Colonic mucosa (tissue), 4 donors: ENCODE results near the gene RIMBP2. TPM values are rescaled to one million over a fixed set of nuclear protein-coding genes. Genes with fewer than 3 reads are reported as not detected.

Experiments
- DNase-seq: peaks from one replicate; pipeline ENCODE4 v3.0.0-alpha.2; 2020
- H3K27ac ChIP-seq: fragments of 200-600 bp; one replicate; pipeline ENCODE4 v1.8.0; 2021
- H3K27me3 ChIP-seq: fragments of 200-600 bp; one replicate; pipeline ENCODE4 v1.8.0; 2021
- H3K36me3 ChIP-seq: fragments of 200-600 bp; one replicate; pipeline ENCODE4 v1.8.0; 2021
- H3K4me1 ChIP-seq: fragments of 200-600 bp; one replicate; pipeline ENCODE4 v1.8.0; 2021; ENCODE audit warnings: mild to moderate bottlenecking
- H3K4me3 ChIP-seq: fragments of 200-600 bp; one replicate; pipeline ENCODE4 v1.8.0; 2021
- H3K9ac ChIP-seq, 2 donors: one replicate each; pipeline ENCODE4 v1.7.0; 2013; ENCODE audit warnings: control low read depth in 2 of 2, low read depth in 2 of 2, low read length in 2 of 2
- H3K9me3 ChIP-seq: fragments of 200-600 bp; one replicate; pipeline ENCODE4 v1.8.0; 2021
- CTCF ChIP-seq: fragments of 200-600 bp; IDR thresholded peaks from one replicate; pipeline ENCODE4 v1.8.0; 2022; ENCODE audit warnings: antibody characterized with exemption, mild to moderate bottlenecking
- intact Hi-C: fragments of 100-400 bp; cut with DNase I; formaldehyde crosslinking; loops from one replicate; pipeline ENCODE4 v1.14.1; 2022
- total RNA-seq, 2 donors: library from RNA; stranded (reverse); fragmentation: NEBNext Ultra II Directional in 1 of 2; extraction: Animal tissue kit (Norgen Biotek cat#: 25700) in 1 of 2; gene quantifications; one replicate each; pipeline ENCODE4 v1.2.1, GENCODE V29; 2021
- donor health status: healthy.
- donor health status: DM: no; HTN: no; CAD: no.
- donor health status: DM: no; HTN: no; CAD: no.

Gene RIMBP2
- total RNA-seq, 2 donors from 2014 or later, result 4.8 to 5.6 TPM

DNA sequence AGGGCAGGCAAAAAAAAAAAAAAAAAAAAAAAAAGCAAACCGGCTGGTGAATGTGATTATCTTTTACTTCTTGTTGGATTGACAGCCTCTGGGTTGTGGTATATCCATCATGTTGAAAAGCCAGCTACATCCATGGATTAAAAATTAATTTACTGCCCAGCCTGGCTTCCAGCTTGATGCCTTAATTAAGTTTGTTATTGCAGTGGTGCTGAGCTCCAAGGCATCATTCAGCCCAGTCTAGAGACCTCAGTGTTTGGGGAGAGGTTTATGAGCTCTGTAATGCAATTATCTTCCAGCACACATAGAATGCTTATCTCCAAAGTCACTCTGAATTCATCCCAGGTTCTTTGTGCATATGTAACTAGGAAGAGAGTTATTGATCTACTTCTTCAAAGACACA lies 114.8 kb downstream of the RIMBP2 start:
- H3K4me3 ChIP-seq, result no peak overlapping the region
- H3K9ac ChIP-seq, result no peak overlapping the region
- no peaks in the 10 kb centered on the region for H3K27me3 ChIP-seq
- no peaks in the 10 kb centered on the region for H3K9me3 ChIP-seq
- no peak overlapping the region for H3K27ac ChIP-seq
- no peaks in the 10 kb centered on the region for H3K36me3 ChIP-seq
- TF ChIP-seq CTCF, result no peak
- no peaks in the 10 kb centered on the region for H3K4me1 ChIP-seq
- DNase-seq, result no peak
- intact Hi-C loops, result no loop called here

GRCh38 chr12:130596241-130596640 lies 119.9 kb downstream of the RIMBP2 start:
- Histone ChIP-seq H3K36me3 (no peaks in the 10 kb centered on the region), H3K4me1 (no peaks in the 10 kb centered on the region), H3K27me3 (no peaks in the 10 kb centered on the region), H3K27ac (no peak overlapping the region), H3K9ac (no peak overlapping the region), H3K4me3 (no peak overlapping the region), H3K9me3 (no peaks in the 10 kb centered on the region)
- intact Hi-C loops, result no loop called here
- no peak for TF ChIP-seq CTCF
- no peak for DNase-seq

DNA sequence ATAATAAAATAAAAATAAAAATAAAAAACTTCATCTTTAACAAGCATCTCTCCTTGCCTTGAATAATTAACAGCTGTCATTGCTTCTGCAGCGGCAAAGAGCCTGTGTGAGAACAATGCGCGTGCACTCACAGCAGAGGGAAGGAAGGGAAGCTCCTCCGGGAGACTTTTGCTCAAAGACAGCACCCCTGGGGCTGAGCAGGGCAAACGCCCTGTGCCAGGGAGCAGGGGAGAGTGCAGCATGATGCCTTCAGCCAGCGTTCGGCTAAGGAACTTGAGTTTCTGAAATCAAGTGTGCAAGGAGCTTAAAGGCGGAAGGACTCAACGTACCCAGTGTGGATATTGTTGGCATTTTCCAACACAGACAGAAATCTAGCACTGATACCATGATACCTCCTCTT lies 120.5 kb downstream of the RIMBP2 start:
- H3K9ac ChIP-seq, result no peak overlapping the region
- H3K4me1 ChIP-seq, result no peaks in the 10 kb centered on the region
- H3K9me3 ChIP-seq, result no peaks in the 10 kb centered on the region
- H3K27ac ChIP-seq, result no peak overlapping the region
- TF ChIP-seq CTCF, result no peak
- no peak overlapping the region for H3K4me3 ChIP-seq
- no peaks in the 10 kb centered on the region for H3K27me3 ChIP-seq
- intact Hi-C loops, result no loop called here
- DNase-seq, result no peak
- no peaks in the 10 kb centered on the region for H3K36me3 ChIP-seq

DNA sequence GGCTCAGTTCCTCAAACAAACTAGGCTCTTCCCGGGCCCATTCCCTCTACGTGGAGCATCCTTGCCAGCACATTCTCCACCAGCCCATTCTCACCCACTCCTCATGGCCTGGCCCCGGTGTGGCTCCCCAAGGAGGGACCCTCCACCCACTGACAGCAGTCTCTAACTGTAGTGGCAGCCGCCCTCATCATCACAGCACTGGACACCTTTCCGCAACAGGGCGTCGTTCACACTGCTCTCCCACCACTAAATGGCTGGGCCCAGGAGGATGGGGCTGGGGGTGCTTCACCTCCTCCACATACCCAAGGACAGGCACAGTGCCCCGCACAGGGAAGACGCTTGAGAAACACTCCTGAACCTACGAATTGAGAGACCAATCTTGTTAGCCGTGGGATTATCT lies 123.0 kb downstream of the RIMBP2 start:
- no peaks in the 10 kb centered on the region for H3K36me3 ChIP-seq
- intact Hi-C loops, result no loop called here
- no peaks in the 10 kb centered on the region for H3K27me3 ChIP-seq
- H3K4me1 ChIP-seq, result no peaks in the 10 kb centered on the region
- no peak for TF ChIP-seq CTCF
- H3K4me3 ChIP-seq, result no peak overlapping the region
- H3K9me3 ChIP-seq, result no peaks in the 10 kb centered on the region
- H3K9ac ChIP-seq, result no peak overlapping the region
- DNase-seq, result no peak
- no peak overlapping the region for H3K27ac ChIP-seq

- H3K36me3 ChIP-seq, result no peaks in the 10 kb centered on the region
- no peak overlapping the region for H3K9ac ChIP-seq
- no peaks in the 10 kb centered on the region for H3K27me3 ChIP-seq
- intact Hi-C loops, result no loop called here
- no peaks in the 10 kb centered on the region for H3K9me3 ChIP-seq
- no peak overlapping the region for H3K4me3 ChIP-seq
- no peak overlapping the region for H3K27ac ChIP-seq
- TF ChIP-seq CTCF, result no peak
- H3K4me1 ChIP-seq, result no peaks in the 10 kb centered on the region
- DNase-seq, result no peak
Measured at GRCh38 chr12:130592641-130593040, 123.5 kb downstream of the RIMBP2 start.

DNA sequence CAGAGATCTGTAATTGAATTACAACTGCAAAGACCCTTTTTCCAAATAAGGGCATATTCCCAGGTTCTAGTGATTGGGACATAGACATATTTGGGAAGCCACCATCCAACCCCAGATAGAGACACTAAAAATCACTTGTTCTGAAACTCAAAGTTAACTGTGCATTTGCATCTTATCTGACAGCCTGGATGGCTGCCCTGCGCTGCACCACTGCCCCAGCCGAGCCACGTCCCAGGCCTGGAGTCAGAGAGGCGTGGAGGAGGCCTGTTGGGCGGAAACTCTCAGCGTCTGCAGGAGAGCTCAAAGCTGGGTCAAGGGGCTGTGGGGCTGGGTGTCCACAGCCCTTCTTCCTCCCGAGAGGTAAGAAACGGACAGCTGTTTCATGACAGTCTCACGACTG lies 124.4 kb downstream of the RIMBP2 start:
- Histone ChIP-seq H3K36me3 (no peaks in the 10 kb centered on the region), H3K27me3 (no peaks in the 10 kb centered on the region), H3K27ac (no peak overlapping the region), H3K4me3 (no peak overlapping the region), H3K9me3 (no peaks in the 10 kb centered on the region), H3K4me1 (no peaks in the 10 kb centered on the region), H3K9ac (no peak overlapping the region)
- TF ChIP-seq CTCF, result no peak
- DNase-seq, result no peak
- intact Hi-C loops, result no loop called here
